HG03066 (cell line): ENCODE data around the gene LEPROT.

Experiments
- ATAC-seq: cut with Tn5 transposase; IDR thresholded peaks from one replicate; pipeline ENCODE4 v1.9.1; 2021; ENCODE audit warnings: low read depth; ENCODE audit not compliant: unreplicated experiment

LEPROT gene

DNA sequence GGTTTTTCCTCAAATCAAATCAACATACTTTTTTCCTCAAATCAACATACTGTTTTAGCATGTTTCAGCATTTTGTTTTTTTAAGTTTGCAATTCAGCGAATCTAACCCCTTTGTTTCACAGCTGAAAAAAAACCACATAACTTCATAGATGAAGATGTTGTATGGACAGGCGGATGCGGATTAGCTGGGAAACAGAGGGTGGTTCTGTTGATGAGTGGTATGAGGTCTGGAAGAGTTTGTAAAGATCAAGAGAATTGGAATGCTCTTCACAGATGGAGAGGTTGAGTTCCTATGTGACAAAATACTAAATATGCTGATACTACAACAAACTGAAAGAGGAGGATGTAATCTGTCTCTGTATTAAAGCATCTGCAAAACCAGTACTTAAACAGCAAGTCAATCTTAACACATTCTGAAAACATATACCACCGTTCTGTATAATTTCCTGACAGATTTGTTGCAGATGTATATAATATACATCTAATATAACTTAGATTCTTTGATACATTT is 10.6 kb upstream of the LEPROT start:
- ATAC-seq, result no peak

DNA sequence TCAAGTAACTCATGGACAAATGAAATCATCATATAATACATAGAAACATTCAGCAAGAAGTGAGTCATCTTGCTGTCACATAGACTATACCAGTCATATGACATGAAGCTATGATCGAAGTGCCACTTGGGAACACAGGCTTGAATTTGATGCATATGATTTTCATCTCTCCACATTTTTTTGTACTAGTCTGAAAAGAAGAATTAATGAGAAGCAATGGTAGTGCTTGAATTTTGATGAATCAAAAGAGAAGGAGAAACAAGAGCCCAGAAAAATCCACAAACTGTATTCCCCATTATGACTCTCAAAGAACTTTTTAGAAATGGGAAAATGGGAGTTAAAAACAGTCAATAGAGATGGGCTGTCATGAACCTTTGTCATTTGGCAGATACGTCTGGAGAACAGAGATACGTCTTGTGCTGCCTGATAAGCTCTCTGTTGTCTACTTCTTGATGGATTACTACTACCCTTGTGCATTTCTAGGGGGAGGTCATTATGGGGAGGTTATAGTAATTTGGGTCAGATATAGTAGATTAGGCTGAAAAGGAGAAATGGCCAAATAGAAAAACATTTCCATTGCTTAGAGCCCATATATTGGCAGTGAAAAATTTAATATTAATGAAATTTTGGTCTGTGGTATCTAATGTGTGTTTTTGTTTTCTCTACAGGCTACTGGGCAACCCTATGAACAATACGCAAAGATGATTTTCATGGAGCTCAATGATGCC is 8.0 kb upstream of the LEPROT start:
- ATAC-seq, result no peak

DNA sequence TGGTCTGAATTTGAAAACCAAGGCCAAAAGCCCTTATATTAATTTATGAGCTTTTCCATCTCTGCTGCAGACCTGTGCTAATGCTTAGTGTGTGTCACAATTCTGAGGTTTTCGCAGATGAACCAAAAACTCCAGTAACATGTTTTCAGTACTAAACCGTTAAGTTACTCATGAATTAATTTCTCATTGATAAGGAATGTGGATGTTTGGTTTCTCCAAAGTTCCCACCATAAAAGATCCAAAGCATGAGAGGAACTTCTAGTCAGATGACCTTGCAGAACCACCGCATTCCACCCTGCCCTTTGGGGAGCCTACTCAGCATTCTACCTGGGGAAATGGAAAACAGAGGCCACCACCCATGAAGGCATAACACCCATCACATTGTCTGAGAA is 7.5 kb upstream of the LEPROT start:
- ATAC-seq, result no peak

DNA sequence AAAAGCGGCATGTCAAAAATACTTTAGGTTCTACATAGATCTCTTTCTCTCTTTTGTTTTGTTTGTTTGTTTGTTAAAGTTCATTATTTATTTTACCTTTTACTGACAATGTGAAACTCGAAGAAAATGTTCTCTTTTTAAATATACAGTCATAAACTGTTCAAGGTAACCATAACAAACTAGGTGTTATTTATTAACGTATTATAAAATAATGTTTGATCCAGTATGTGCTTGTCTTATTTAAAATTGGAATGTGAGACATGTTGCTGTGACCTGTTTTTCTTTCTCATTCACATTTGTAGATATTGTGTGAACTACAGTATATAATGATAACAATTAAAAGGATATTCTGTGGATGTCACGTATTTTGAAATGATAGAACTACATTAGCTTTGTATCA is 5.9 kb upstream of the LEPROT start:
- ATAC-seq, result no peak

DNA sequence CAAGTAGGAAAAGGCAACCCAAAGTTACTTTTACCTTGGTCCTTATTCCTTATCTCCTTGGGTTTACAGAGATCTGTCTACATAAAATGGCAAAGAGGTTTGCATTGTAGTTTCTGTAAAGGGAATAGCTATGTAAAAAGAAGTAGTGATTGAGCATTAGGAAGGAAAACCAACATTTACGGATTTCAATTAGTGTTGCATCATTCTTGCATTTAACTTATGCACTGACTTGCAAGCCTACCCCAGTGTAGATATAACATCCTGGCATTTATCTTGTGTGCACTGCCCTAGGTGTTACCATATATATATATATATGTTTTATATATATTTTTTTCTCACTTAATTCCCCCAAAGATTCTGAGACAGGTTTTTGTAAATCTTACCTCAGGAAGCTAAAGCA is 3.7 kb upstream of the LEPROT start:
- ATAC-seq, result no peak

DNA sequence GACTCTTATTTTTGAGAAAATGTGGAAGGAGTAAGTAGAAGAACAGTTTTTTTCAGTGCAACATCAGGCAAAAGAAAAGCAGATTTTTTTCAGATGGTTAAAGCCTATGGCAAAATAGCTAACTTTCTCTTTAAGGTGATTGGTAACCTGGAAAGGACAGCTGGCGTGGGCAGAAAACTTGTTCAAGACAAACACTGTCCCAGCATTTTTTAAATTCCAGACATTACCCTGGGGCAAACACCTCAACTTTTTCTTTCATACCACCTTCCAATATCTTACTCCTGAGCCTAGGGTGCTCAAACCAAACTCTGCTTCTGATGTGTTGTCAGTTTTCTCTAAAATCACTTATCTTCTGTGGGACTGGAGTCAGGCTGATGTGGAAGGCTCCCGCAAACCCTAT is 2.7 kb upstream of the LEPROT start:
- ATAC-seq, result no peak

DNA sequence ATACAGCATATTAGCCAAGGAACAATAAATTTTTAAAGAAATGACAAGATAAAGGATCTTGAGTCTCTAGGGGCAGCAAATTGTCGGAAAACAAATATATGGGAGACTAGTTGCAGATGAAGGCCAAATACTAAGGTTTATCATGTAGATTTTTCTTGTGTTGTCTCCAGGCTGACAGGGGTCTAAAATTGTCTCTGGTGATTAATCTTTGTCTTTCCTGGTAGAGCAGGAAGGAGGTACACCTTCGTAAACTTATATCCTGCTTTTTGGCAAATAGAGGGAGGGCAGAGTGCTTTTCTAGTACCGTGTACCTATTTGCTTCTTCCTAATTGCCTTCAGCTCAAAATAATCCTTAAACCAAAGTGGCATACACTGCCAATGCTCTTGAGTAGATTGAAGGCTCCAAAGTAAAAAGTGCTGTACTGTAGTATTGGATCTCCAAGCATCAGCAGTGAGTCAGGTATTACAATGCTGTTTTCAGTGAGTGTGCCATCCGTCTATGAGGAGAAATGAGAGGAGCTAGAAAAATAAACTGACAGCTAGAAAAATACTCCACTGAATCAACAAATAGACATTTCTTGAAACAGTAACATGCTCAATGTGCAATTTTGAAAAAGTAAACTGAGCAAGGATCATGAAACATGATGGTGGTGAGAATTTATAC is 1.8 kb upstream of the LEPROT start:
- ATAC-seq, result no peak

DNA sequence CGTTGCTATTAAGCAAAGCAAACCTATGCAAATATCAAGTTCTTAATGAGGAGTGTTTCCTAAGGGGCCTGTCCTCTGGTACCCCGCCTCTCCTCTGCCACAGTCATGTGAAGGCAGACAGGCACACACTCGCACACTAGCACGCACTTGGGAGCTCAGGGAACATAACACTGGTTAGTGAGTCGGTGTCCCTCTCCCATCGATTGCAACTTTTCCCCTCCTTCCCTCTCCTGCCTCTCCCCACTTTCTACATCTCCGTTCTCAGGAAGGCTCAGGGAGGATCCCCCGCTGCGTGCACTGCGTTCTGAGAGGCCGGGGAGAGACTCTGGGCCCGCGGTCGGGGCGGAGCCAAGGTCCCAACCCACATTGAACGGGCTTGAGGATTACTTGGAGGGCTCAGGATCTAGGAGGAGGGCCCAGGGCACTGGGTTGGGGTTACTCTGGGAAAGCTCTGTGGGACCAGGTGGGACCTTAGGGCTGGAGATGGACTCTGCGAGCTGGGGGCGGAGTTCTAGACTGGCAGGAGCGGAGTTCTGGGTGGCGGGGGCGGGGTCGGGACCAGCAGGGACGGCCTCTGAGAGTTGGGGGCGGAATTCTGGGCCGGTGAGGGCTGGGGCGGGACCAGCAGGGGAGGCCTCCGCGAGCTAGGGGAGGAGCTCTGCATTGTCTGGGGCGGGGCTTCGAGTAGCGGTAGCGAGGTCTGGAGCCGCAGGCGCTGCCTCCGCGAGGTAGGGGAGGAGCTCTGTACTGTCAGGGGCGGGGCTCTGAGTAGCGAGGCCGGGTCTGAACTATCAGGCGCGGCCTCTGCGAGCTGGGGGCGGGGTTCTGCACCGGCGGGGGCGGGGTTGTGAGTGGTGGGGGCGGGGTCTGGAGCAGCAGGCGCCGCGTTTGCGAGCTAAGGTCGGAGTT is 533 bp upstream of the LEPROT start:
- ATAC-seq, result peak; percentile 90

DNA sequence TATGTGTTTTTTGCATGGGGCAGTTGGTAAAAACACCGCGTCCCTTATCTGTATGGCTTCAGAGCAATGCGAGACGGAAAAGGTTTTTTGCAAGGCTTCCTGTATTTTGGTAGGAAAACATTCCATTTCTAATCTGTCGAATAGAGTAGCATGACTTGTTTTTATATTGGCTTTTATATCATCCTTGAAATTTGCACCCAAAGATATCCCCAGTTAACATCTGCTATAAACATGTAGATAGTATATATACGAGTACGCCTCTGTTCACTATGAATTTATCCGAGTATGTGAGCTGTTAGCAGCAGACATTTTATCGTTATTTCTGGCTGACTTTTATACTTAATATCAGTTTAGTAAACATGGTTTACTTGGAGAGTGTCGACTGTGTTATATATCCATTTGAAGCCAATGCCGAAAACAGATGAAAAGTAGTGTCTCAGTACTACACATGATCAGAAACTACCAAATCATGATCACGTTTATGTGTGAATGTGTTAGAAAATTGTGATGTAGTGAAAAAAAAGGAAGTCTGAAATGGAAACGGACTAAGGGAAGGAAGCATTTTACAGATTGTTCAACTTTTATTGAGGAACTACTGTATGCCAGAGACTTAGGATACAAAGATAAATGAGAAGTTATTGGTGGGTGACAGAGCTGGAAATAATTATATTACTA is 1.0 kb downstream of the LEPROT start:
- no peak for ATAC-seq

DNA sequence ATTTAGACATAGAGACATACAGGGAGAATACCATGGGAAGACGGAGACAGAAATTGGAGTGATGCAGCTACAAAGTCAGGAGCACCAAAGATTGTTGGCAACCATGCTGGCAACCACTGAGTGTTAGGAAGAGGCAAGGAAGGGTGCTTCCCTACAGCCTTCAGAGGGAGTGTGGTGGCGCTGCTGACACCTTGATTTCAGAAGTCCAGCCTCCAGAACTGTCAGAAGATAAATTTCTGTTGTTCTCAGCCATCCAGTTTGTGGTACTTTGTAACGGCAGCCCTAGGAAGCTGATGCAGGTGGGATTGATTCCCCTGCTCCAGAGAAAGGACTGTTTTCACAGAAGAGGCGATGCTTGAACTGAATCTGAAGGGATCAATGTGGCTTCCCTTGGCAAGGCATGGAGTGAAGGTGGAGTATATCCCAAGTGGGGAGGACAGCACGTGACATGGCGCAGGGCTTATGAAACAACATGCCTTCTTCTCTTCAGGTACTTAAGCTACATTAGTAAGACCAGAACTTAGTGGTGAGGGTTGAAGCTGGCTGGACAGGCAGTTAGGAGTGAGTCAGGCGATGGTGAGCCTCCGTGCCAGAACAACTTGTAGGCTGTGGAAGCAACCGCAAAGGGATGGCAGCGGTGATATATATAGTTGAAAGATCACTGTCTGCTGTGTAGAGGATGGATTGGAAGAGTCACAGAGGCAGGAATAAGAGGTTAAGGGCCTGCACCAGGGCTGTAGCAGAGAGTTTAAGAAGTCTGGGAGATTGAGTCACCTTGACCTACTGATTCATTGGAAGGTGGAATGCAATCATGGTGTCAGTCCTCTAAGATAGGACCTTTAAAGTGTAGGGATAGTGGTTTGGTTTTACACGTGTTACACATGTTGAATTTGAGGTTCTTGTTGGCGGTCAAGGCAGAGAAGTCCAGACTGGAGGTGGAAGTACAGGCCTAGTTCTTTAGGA is 2.1 kb downstream of the LEPROT start:
- ATAC-seq, result no peak

DNA sequence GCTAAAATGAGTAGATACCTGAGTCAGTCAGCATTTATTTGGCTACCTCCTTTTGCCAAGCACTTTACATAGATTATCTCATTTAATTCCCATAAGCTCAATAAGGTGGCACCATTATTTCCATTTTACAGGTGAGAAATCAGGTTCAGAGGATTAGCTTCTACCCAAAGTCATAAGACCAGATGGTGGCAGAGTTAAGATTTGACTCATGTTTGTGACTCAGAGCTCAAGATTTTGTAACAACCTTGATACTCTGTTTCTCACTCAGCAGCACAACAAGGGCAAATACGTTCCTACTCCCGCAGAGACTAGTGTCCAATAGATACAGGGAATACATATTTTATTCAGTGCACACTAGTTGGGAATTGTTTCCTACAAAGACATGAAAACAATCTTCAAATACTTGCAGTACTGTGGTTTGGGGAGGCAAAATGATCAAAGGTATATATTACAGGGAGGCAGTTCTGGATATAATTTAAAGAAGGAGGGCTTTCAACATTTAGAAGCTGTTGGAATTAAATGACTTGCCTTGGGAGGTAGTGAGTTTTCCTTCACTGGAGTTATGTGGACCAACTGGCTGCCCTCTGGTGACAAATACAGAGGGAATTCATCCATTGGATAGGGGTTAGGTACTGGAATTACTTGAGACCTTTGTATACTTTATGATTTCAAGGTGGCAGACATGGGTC is 3.6 kb downstream of the LEPROT start:
- ATAC-seq, result no peak

DNA sequence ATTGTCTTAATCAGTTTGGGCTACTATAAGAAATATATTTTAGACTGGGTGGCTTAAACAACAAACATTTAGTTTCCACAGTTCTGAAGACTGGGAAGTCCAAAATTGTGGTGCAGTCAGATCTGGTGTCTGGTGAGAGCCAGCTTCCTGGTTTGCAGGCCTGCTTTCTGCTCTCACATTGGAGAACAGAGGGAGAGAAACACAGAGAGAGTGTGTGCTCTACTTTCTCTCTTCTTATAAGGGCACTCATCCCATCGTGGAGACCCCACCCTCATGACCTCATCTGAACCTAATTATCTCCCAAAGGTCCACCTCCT is 4.1 kb downstream of the LEPROT start:
- no peak for ATAC-seq

DNA sequence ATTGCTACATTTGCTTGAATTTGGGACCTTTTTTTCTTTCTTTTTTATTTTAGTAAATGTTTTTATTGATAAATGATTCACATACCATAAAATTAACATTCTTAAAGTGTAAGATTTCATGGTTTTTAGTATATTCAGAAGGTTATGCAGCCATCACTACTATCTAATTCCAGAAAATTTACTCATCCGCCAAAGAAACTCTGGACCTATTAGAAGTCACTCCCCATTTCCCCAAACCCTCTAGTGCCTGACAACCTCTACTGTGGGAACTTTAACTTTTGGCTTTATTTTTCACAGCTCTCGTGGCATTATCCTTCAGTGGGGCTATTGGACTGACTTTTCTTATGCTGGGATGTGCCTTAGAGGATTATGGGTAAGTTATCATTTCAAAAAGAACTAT is 4.5 kb downstream of the LEPROT start:
- no peak for ATAC-seq

DNA sequence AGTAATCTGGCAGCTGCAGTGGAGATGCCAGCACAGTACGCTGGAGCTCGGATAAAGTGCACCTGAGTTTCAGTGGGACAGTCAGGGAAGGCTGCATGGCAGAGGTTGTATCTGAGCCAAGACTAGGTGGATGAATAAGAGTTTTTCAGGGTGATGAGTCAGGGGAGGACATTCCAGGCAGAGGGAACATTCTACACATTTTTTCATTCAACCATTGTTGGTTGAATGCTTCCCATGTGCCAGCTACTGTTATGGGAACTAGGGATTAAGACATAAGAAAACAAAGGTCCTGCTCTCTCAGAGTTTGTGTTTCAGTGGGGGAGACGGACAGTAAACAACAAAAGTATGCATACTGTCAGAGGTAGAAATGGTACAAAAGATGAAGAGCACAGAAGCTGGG is 5.2 kb downstream of the LEPROT start:
- no peak for ATAC-seq

DNA sequence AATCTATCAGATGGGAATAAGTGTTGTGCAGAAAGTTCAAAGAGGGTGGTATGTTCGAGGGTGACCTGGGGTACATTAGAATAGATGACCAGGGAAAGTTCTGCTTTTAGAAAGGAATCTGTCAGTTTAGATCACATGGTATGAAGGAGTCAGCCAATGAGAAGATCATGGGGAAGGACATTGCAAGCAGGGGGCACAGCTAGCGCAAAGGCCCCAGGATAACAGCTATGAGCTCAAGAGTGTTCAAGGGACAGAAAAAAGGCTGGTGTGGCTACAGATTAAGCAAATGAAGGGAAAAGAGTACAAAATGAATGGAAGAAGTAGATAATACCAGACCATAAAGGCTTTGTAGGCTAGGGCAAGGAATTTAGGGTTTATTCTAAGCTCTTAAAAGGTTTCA is 8.6 kb downstream of the LEPROT start:
- ATAC-seq, result no peak

DNA sequence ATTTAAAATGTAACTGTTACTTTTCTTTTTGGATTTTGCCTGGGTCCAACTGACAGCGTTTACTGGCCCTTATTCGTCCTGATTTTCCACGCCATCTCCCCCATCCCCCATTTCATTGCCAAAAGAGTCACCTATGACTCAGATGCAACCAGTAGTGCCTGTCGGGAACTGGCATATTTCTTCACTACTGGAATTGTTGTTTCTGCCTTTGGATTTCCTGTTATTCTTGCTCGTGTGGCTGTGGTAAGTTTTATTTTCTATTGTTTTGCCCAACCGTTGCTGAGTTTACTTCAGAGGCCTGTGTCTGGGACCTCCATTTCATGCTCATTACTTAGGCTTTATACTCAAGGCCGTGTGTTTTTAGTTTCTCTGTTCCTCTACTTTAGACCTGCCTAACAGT is 9.3 kb downstream of the LEPROT start:
- no peak for ATAC-seq

DNA sequence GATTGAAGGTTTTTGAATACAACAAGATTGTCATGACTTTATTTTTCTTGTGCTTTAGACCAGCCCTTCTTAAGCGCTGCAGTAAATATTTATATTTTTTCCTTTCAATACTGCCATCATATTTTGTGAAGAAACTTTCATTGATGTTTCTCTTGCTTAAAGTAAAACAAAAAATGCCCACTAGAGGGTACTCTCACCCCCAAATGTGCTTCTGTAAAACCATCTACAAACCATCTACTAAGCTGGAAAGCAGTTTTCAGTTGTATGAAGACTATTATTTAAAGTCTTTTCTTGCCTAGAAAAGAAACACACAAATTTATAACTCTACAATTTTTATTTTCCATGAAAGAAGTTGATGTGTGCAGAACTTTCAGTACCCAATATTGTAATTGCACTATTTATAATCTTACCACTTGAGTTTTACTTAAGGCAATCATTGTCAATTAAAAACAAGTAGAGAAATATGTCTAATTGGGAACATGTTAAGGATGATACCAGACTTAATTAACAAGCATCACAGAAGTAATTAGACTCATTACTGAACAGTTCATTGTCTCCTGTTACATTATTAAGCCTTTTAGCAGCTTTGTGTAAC is 10.7 kb downstream of the LEPROT start:
- no peak for ATAC-seq

DNA sequence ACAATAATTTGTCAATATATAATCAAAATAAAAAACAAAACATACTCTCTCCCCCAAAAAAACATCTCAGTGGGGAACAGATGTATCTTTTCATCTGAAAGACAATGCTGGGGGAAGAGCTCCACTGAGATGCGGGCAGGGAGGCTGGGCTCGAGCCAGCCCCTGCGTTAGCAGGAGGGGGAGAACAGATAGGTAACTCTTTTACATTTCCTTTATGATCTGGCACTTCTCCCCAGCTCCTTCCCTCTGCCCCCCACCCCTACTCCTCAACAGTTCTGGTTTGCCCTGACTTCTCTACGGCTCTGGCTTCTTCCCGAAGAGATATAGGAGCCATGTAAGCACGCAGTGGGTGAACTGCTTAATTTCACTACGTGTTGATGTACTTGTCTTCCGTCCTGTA is 12.4 kb downstream of the LEPROT start:
- ATAC-seq, result no peak

DNA sequence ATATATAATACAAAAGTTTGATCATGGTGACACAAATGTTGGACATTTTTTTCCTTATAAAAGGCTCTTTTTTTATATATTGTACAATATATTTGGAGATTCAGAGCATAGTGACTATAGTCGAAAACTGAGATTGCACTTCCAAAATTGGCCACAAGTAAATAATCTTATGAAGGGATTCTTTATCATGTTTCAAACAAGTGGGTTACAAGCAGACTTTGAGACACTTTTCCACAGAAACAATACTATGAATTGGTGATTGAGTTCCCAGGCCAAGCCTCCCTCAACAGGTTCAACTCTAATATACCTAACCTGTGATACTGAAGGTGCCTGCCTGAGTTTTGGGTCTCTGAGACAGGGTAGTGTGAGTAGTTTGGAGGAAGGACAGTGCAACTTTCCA is 13.8 kb downstream of the LEPROT start:
- ATAC-seq, result no peak
